NCI-H2196 (cell line): ENCODE measurements around the gene CRYBB3.
"Not testable (repeated sequence)": the region's sequence is repeated elsewhere in the genome, so short reads cannot be mapped to it uniquely, and the experiment has no call there.

ENCODE experiments used
- DNase-seq: peaks from one replicate; lab custom pipeline; 2025; ENCODE audit not compliant: unreplicated experiment; lab: John Stamatoyannopoulos, UW

The CRYBB3 gene

DNA sequence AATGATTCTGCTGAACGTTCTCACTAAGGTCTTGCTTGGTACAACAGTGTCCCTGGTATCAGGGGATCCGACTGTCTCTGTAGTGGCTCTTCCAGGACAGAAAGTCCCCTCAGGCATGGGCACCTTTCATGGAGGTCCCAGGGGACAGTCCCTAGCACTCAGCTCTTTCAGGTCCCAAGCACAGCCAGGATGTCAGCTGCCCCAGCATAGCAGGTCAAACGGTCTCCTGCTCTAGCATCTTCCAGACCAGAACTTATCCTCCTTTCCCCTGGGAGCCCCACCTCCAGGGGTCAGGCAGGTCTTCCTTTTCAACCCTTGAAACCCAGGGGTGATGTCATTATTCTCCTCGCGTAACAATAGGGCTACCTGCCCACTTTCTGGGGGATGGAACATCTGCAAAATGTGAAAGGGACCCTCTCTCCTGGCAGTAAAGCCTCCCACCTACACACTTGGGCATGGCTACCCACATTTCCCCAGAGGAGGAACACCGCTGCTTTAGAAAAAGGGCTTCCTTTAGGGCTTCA, 24.7 kb upstream of the CRYBB3 start:
- no peak for DNase-seq

DNA sequence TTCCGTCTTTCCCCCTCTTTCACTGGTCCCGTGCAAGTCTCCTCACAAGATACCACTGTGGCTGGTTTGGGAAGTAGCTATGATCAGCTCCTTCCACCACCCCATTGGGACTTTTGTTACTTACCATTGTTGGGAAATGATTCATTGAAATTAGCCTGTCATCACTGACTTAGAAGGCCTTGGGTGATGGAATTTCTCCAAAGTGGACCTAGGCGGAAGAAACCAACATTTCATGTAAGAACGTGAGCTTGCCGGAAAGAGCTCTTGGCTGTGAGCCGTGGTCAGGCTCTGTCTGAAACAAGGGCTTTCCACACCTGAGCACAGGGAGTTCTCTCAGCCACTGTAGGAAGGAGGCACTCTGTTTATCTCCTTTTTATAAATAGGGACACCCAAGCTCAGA, 23.5 kb upstream of the CRYBB3 start:
- no peak for DNase-seq

DNA sequence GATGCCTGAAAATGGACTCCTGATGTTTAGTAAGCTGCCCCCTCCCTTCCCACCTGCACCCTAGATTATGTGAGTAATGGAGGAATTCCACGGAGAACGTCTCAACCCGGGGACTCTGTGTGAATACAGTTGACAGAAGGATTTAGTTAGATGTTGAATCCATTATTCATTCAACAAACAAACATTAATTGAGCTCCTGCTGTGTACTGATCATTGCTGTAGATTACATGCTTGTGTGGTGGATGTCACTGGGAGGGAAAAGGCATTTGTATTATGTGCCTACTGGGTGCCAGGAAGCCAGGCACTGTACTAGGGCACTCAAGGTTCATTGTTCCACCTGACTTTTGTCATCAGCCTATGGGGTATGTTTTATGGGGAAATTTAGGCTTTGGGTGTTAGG, 22.9 kb upstream of the CRYBB3 start:
- DNase-seq: no peak

DNA sequence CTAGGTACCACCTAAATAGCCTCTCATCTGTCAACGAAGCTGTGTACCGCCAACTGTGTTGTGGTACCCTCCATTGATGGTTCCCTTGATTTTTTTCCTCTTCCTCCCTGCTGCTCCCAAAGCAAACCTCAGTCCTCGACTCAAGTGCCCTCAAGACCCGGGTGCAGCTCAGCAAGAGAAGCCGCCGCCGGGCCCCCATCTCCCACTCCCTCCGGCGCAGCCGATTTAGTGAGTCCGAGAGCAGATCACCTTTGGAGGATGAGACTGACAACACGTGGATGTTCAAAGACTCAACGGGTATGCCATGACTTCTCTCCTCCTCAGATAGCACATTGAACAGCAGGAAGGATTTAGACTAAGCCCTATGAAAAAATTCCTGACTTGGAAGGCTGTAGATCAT, 22.4 kb upstream of the CRYBB3 start:
- DNase-seq: no peak

DNA sequence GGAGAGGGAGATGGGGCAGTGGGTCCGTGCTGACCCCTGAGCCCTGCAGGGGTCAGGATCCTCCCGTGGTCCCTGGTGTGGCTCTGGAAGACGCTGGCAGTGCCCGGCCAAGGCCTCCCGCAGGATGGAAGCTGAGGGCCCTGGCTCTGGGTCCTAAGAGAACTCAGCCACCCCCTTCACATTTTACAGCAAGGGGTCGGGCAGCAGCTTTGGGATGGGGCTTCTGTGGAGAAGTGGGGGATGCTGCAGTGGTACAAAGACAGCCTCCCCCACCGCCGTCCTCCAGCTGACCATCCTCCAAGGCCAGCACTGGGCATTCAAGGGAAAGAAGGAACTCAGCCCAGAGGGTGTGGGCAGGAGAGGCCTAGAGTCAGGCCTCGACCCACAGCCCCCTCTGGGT, 21.8 kb upstream of the CRYBB3 start:
- DNase-seq: no peak

DNA sequence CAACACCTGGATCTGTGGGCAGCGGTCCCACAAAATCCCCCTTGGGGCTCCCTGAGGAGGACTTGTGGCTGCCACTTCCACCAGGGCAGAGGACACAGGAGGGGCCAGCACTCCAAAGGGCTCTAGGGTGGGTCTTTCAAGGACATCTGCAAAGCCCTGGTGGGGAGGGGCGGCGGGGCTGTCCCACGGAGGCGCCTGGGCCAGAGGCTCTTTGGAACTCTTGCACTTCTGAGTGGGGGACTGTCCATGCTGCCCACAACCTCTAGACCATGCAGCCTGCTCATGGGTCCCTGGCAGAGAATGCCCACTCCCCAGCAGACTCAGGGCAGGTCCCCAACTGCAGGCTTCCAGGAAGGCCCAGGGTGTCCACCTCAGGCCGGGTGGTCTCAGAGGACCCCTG, 21.3 kb upstream of the CRYBB3 start:
- DNase-seq: not testable (repeated sequence)

DNA sequence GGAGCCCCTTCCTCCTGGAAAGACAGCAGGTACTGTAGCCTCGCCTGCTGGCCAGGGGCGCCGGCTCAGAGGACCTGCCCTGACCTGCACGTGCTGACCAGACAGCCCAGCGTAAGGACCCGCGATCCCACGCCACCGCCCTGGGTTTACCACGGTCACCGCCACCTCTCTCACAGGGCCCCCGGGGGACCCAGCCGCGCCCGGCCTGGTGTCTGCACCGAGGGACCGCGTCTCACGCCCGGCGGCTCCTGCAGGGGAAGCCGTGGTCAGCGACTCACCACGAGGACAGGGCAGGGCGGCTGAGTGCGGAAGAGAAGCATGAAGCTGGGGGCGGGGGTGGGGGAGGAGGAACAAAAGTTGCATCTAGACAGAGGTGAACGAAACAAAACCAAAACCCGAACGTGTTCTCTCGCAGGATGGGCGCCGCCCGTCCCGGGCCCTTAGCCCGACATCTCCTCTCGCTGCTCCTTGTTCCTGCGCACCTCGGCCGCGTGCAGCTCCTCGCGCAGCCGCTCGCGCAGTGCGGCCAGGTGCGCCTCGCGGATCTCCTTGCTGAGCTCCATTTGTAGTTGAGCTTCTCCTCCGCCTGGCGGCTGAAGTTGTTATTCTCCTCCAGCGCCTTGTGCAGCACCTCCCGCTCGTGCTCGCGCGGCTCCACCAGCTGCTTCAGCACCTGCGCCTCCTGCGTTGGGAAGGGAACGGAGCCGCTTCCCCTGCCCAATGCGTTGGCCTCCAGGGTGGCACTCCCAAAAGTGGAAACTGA, 20.6 kb upstream of the CRYBB3 start:
- not testable (repeated sequence) for DNase-seq

DNA sequence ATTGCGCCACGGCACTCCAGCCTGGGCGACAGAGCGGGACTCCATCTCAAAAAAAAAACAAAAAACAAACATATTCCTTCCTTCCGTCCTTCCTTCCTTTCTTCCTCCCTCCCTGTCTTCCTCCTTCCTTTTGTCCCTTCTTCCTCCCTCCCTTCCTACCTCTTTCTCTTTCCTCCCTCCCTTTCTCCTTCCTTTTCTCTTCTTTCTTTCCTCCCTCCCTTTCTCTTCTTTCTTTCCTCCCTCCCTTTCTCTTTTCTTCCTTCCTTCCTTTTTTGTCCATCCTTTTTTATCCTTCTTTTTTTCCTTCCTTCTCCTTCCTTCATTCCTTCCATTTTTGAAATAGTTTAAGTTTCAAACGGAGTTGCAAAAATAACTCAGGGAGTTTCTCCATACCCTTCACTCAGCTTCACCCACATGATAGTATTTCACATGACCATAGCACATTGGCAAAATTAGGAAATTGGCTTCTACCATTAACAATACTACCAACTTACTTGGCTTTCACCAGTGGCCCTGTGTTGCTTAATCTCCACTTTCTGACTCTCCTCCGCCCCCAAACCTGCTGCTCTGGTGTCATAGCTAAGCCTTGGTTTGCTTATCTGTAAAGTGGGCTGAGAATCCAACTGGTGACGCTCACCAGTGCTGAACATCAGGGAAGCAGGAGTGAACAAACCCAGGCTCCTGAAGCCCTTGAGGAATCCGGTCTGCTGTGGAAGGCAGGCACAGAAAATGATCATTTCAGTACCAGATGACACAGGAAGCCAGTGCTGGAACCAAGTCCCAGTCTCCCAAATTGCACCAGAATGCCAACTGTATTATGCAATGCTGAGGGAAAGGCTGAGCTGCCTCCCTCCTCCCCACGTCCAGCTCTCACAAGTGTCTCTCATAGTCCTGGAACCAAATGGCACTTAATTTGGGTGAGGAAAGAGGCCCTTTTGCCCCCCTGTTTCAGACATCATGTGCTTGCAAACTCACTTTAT, 17.2 kb upstream of the CRYBB3 start:
- no peak for DNase-seq

DNA sequence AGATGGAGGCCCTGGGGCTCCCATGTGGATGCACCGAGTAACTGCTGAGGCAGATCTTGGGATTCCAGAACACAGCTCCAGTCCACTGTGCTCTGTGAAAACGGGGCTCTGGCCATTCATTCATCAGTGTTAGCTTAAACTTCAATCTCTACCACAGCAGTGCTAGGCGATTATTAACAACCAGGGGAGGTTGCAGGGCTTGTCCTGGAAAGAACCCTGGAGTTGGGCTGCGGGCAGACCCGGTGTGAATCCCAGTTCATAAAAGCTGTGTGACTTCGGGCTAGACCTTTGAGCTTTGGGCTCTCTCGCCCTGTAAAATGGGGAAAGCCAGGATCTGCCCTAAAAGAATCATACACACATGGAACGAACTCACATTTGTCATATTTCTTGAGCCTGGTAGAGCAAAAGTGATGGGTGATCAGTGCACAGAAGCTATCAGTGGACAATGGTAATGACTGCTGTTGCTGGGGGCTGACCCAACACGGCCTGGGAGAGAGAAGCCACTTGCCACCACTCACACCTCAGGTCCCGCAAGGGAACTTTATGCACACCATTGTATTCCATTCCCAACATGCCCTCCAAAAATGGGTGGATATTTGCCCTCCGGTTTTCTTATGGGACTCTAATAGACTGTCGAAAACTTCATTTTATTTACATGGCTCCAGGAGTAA, 15.6 kb upstream of the CRYBB3 start:
- no peak for DNase-seq

DNA sequence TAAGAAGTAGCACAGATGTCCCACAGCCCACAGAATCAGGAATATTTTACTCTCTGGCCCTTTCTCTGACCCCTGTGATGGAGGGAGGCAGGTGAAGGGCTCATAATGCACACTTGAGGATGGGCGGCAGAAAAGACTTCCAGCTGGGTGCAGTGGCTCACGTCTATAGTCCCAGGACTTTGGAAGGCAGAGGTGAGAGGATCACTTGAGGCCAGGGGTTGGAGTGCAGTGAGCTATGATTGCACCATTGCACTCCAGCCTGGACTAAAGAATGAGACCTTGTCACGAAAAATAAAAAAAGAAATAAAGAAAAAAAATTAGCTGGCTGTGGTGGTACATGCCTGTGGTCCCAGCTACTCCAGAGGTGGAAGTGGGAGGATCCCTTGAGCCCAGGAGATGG, 13.5 kb upstream of the CRYBB3 start:
- DNase-seq: no peak

DNA sequence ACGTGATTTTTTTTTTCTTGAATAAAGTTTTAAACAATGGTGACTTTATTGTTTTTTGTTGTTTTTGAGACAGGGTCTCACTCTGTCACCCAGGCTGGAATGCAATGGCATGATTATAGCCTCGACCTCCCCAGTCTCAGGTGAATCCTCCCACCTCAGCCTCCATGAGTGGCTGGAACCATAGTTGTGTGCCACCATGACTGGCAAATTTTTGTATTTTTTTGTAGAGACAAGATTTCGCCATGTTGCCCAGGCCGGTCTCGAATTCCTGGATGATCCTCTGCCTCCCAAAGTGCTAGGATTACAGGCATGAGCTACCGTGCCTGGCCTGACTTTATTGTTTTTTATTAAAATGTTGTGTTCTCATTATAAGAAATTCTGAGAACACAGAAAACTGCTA, 12.2 kb upstream of the CRYBB3 start:
- no peak for DNase-seq

DNA sequence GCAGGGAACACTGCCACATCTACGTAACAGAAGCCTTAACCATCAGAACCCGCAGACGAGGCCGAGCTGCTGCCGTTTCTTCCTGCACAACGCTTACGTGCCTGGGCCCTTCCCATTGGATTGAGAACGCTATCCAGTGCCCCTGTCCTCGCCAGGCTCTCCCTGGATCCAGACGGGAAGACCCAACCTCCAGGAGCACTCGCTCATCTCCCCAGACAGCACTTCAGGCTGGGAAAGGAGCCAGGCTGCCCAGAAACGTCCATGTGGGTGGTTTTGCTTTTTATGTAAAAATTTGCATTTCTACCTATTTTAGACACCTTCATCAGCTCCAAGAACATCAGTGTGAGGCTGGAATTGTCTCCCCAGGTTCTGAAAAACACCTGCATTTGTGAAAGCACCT, 7.3 kb upstream of the CRYBB3 start:
- no peak for DNase-seq

DNA sequence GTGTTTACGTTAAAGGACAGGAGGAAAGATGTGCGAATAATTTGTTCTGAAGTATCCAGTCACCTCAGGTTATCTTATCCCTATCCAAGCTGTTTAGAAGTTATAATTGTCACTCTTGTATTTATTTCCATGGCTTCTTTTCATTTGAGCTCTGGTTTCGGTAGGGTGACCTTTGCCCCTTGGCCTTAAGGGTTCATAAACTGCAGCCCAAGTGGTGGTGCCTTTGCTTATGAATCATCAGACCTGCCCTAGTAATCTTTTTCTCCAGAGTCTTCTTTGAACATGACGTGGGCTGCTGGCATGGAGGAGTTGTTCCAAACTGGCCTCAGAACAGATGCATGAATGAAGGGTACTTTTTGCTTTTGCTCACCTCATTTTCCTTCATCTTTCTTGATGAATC, 6.5 kb upstream of the CRYBB3 start:
- DNase-seq: no peak

DNA sequence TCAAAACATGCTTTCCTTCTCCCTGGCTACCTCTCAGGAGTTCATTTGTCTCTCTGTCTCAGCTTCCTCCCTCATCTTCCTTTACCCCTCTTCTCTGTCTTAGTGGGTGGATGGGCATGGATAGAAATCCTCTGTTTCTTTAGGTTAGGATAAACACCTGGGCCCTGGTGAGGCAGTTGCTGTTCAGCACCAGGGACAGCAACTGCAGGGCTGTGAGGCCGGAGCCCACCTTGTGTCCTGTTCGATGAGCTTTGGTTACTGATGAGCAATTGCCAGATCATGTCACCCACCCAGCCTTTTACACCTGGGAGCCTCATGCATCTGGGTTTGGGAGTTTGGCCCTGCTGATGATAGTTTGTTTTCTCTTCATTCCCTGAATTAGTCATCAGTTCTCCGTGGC, 6.1 kb upstream of the CRYBB3 start:
- DNase-seq: no peak

DNA sequence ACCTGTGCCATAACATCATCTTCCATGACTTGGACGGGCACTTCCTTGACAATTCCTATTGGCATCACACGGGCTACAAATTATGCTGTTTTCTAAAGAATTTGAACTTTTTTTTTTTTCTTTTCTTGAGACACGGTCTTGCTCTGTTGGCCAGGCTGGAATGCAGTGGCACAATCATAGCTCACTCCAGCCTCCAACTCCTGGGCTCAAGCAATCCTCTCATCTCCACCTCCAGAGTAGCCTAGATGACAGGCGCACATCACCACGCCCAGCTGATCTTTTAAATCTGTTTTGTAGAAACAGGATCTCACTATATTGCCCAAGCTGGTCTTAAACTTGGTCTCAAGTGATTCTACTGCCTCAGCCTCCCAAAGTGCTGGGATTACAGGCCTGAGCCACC, 3.3 kb upstream of the CRYBB3 start:
- no peak for DNase-seq

DNA sequence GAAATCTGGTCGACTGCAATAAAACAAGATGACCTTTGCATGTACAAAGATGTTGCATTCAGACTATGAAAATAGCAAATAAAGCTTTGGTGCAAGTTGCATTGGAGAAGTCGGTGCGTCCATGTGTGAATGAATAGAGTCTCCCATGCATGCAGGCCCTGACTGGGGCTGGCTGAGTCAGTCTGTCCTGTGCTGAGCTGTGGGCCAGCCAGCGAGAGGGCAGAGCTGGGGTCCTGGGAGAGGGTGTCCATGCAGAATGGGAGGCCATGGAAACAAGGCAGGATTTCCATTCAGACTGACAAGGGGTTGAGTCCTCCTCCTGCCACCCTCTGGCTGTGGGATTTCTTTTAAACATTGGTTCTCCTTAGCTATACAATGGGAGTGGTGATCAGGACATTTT, 2.3 kb upstream of the CRYBB3 start:
- DNase-seq: no peak

DNA sequence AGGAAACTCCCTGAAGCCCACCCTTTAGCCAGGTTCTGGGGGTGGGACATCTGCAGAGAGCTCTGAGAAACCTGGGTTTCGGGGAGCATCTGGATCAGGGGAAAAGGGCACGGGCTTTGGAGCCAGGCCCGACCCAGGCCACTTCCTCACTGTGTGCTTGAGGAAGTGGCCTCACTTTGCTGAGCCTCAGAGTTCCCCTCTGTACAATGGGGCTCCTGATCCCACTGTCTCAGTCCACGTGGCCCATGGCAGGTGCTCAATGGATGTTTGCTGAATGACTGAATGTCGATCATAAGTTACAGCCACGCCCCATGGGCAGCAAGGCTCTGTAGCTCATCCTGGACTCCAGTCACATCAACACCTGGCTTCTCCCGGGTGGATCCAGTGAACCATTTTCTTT, 1.3 kb downstream of the CRYBB3 start:
- no peak for DNase-seq

DNA sequence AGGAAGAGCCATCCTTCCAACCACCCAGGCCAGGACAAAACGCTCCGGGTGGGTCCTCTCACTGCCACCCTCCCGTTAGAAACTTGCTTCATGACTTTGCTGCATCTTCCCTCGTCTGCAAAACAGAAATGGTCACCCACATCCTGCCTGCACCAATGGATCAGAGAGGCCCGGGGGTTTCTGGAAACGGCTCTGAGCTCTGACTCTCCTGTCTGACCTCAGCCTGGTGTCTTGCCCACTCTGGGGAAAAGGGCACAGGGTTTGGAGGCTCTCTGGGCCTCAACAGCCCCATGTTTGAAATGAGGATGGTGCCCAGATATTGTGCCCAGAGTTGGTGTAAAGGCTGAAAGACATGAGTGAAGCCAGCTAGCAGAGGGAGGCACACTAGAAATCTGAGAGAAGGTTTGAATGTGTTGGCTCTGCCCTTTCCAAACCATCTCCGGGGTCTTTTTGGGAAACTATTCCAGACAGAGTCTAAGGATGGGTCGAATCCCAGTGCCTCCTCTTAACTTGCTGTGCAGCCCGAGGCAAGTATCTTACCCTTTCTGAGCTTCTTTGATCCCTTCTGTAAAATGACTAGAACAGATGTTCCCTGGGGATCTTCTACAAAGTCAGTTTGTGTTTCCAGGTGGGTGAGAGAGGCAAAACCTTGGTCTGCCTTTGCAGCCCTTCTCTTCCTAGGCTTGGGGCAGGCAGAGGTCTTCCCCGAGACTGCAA, 2.1 kb downstream of the CRYBB3 start:
- no peak for DNase-seq

DNA sequence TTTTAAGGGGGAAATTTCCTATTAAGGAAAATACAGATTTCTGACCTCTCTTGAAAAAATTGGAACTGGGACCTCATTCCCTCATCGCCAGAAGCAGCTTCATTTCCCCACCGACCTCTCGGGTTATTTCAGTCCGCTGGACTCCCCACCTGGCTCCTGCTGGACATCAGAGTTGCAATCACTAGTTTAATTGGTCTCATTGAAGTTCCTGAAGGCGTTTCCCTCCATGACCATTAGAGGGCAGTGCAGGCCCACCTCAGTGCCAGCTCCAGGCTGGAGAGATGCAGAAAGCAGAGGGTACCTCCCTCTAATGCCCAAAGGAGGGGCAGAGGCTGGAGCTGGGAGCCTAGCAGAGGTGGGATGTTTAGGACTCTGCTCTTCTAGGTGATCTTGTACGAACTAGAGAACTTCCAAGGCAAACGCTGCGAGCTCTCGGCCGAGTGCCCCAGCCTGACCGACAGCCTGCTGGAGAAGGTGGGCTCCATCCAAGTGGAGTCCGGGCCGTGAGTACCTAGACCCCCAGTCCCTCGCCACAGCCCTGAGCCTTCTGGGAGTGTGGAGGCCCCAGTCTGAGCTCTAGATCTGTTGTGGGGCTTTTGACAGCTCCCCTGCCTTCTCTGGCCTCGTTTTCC, 2.7 kb downstream of the CRYBB3 start:
- peak; percentile 50 for DNase-seq

DNA sequence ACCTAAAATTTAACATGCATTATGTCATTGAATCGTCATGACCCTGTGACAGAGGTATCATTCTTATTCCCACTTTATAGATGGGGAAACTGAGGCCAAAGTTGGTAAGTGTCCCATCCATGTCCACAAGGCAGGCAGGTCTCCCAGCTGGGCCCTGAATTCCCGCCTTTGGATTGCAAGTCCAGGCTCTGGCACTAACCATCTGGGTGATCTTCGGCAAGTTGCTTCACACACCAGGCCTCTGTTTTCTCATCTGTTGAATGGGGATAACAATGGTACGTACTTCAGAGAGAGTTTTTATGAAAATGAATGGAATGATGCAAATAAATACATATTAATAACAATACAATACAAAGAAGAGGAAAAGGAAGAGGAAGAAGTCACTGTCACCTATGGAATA, 3.4 kb downstream of the CRYBB3 start:
- DNase-seq: no peak
